Astrocyte (in vitro differentiated cells and primary cell): ENCODE data around the gene STC2. TPM values are rescaled to one million over a fixed set of nuclear protein-coding genes. Genes with fewer than 3 reads are reported as not detected.

Experiments
- DNase-seq: peaks from one replicate; pipeline ENCODE4 v3.0.0-alpha.2; 2010; ENCODE audit warnings: low read depth
- FAIRE-seq: peaks from 2 replicates; lab custom pipeline; 2011; peaks lifted over from hg19 to GRCh38; lab: Jason Lieb, UNC
- H2AFZ ChIP-seq: 2 replicates; pipeline ENCODE4 v1.6.0; 2012; ENCODE audit warnings: low read depth, low read length, inconsistent platforms
- H3K27ac ChIP-seq: 2 replicates; pipeline ENCODE4 v1.5.1; 2011; ENCODE audit warnings: low read depth, low read length, inconsistent platforms
- H3K27me3 ChIP-seq: 2 replicates; pipeline ENCODE4 v1.6.0; 2011; ENCODE audit warnings: low read length, inconsistent platforms; ENCODE audit not compliant: insufficient read depth
- H3K36me3 ChIP-seq: 2 replicates; pipeline ENCODE4 v1.5.1; 2011; ENCODE audit warnings: low read length, inconsistent platforms; ENCODE audit not compliant: insufficient read depth
- H3K4me1 ChIP-seq: 2 replicates; pipeline ENCODE4 v1.5.1; 2011; ENCODE audit warnings: low read length, inconsistent platforms; ENCODE audit not compliant: insufficient read depth
- H3K4me2 ChIP-seq: 2 replicates; pipeline ENCODE4 v1.6.0; 2012; ENCODE audit warnings: low read length, inconsistent platforms
- H3K4me3 ChIP-seq: 2 replicates; pipeline ENCODE4 v1.5.1; 2011; ENCODE audit warnings: low read depth, mild to moderate bottlenecking, low read length, inconsistent platforms; ENCODE audit not compliant: insufficient read depth
- H3K79me2 ChIP-seq: 2 replicates; pipeline ENCODE4 v1.6.0; 2012; ENCODE audit warnings: mild to moderate bottlenecking, low read length, inconsistent platforms; ENCODE audit not compliant: insufficient read depth
- H3K9ac ChIP-seq: 2 replicates; pipeline ENCODE4 v1.6.0; 2012; ENCODE audit warnings: mild to moderate bottlenecking, low read length, inconsistent platforms
- H3K9me3 ChIP-seq: 2 replicates; pipeline ENCODE4 v1.5.1; 2012; ENCODE audit warnings: low read depth, mild to moderate bottlenecking, low read length, inconsistent platforms; ENCODE audit not compliant: insufficient read depth
- H4K20me1 ChIP-seq: 2 replicates; pipeline ENCODE4 v1.6.0; 2012; ENCODE audit warnings: low read length, inconsistent platforms; ENCODE audit not compliant: insufficient read depth
- H3K27ac Mint-ChIP-seq: one replicate; pipeline ENCODE4 v1.8.0; 2021; ENCODE audit warnings: mild to moderate bottlenecking, mixed read lengths; ENCODE audit not compliant: unreplicated experiment
- H3K27me3 Mint-ChIP-seq: one replicate; pipeline ENCODE4 v1.8.0; 2021; ENCODE audit warnings: low read depth, mixed read lengths; ENCODE audit not compliant: unreplicated experiment
- H3K36me3 Mint-ChIP-seq: one replicate; pipeline ENCODE4 v1.8.0; 2021; ENCODE audit warnings: low read depth, mixed read lengths; ENCODE audit not compliant: unreplicated experiment
- H3K4me1 Mint-ChIP-seq: one replicate; pipeline ENCODE4 v1.8.0; 2021; ENCODE audit warnings: low read depth, mixed read lengths; ENCODE audit not compliant: unreplicated experiment
- H3K4me3 Mint-ChIP-seq: one replicate; pipeline ENCODE4 v1.8.0; 2021; ENCODE audit warnings: mild to moderate bottlenecking, moderate library complexity, mixed read lengths; ENCODE audit not compliant: unreplicated experiment
- H3K9me3 Mint-ChIP-seq: one replicate; pipeline ENCODE4 v1.8.0; 2021; ENCODE audit warnings: mild to moderate bottlenecking, mixed read lengths; ENCODE audit not compliant: unreplicated experiment
- EZH2 ChIP-seq: IDR thresholded peaks from 2 replicates; pipeline ENCODE4 v1.6.1; 2012; ENCODE audit warnings: mild to moderate bottlenecking, low read length, inconsistent platforms; ENCODE audit not compliant: insufficient read depth
- total RNA-seq: library from RNA; stranded (reverse); gene quantifications from 2 replicates; pipeline ENCODE4 v1.2.1, GENCODE V29; 2021
- TF ChIP-seq, protein P1 (sequence below): IDR thresholded peaks from 2 replicates; pipeline ENCODE4 v1.5.1; 2011; ENCODE audit warnings: low read depth, mild to moderate bottlenecking, inconsistent platforms, low read length, moderate library complexity; ENCODE audit not compliant: insufficient read depth

STC2 gene
- total RNA-seq, 1 donor from 2014 or later = 206 TPM

DNA sequence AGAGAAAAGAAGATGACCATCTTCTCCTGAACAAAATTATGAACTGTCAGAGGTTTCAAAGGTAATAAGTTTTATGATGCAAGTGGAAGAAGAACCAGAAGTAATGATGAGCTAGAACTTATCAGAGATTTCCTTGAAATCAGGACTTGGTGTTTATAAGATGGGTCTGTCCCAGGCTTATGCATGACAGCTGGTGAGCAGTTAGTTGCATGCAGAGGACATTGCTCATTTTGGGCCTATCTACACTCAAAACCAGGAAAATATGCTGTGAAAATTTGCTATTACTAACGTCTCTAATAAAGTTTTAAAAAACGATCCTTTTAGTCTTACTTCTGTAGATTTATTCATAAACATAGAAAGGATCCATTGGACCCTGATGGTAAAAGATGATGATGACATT is 6.6 kb upstream of the STC2 start:
- no peak overlapping the region for H3K4me3 Mint-ChIP-seq
- H3K9me3 ChIP-seq = no peaks in the 10 kb centered on the region
- no peak for TF ChIP-seq EZH2
- TF ChIP-seq, protein P1, sequence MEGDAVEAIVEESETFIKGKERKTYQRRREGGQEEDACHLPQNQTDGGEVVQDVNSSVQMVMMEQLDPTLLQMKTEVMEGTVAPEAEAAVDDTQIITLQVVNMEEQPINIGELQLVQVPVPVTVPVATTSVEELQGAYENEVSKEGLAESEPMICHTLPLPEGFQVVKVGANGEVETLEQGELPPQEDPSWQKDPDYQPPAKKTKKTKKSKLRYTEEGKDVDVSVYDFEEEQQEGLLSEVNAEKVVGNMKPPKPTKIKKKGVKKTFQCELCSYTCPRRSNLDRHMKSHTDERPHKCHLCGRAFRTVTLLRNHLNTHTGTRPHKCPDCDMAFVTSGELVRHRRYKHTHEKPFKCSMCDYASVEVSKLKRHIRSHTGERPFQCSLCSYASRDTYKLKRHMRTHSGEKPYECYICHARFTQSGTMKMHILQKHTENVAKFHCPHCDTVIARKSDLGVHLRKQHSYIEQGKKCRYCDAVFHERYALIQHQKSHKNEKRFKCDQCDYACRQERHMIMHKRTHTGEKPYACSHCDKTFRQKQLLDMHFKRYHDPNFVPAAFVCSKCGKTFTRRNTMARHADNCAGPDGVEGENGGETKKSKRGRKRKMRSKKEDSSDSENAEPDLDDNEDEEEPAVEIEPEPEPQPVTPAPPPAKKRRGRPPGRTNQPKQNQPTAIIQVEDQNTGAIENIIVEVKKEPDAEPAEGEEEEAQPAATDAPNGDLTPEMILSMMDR = no peak
- H3K36me3 Mint-ChIP-seq = no peaks in the 10 kb centered on the region
- no peak overlapping the region for H3K4me2 ChIP-seq
- no peaks in the 10 kb centered on the region for H3K79me2 ChIP-seq
- no peak overlapping the region for H3K27ac Mint-ChIP-seq
- no peaks in the 10 kb centered on the region for H3K27me3 ChIP-seq
- FAIRE-seq = no peak
- H3K4me1 Mint-ChIP-seq = peaks cover 2% of the 10 kb centered on the region
- H3K27me3 Mint-ChIP-seq = peaks cover 8% of the 10 kb centered on the region
- no peaks in the 10 kb centered on the region for H3K9me3 Mint-ChIP-seq
- no peak for DNase-seq
- peak overlapping the region; percentile 39 for H3K27ac ChIP-seq
- no peak overlapping the region for H2AFZ ChIP-seq
- no peaks in the 10 kb centered on the region for H3K36me3 ChIP-seq
- no peak overlapping the region for H3K9ac ChIP-seq
- peaks cover 10% of the 10 kb centered on the region for H3K4me1 ChIP-seq
- H4K20me1 ChIP-seq = no peaks in the 10 kb centered on the region
- no peak overlapping the region for H3K4me3 ChIP-seq

DNA sequence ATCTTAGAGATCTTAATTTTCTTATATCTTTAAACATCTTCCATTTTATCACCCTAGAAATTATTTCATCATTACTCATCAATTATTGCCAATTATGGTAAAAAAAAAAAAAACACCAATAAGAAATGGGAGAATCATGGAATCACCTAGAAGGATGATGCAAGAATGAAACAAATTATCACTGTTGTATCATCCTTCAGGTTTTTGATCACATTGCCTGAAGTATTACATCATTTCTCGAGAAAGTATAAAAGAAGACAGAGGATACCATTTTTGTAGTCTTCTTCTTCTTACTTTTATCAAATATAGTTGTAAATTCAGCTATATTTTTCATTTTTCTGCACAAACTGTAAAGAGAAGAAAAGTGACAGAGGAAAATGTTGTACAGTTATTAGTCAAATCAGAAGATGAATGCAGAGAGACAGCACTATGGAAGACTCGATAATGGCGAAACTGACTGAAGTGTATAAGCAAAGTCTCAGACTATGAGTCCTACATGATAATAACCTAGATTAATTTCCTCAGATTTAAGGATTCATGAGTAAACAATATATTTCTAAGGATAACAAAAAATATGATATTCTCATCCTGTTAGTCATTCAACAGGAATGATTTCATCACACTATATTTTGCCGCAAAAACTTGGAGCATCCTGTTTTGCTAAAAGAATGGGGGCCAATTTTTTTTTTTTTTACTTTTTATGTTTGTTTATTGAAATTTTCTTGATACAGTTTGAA is 5.9 kb upstream of the STC2 start:
- Histone ChIP-seq H4K20me1 (no peaks in the 10 kb centered on the region), H3K9ac (peak overlapping the region; percentile 43), H3K4me3 (no peak overlapping the region), H3K27ac (peak overlapping the region; percentile 73), H3K4me2 (peak overlapping the region; percentile 48), H3K27me3 (no peaks in the 10 kb centered on the region), H3K79me2 (no peaks in the 10 kb centered on the region), H3K36me3 (no peaks in the 10 kb centered on the region), H3K4me1 (peaks cover 14% of the 10 kb centered on the region), H3K9me3 (no peaks in the 10 kb centered on the region), H2AFZ (no peak overlapping the region)
- Mint-ChIP-seq H3K36me3 (no peaks in the 10 kb centered on the region), H3K4me3 (no peak overlapping the region), H3K27ac (peak overlapping the region; percentile 49), H3K4me1 (peaks cover 3% of the 10 kb centered on the region), H3K27me3 (peaks cover 8% of the 10 kb centered on the region), H3K9me3 (no peaks in the 10 kb centered on the region)
- peak; percentile 59 for DNase-seq
- no peak for FAIRE-seq
- no peak for TF ChIP-seq EZH2
- TF ChIP-seq, protein P1 = no peak

DNA sequence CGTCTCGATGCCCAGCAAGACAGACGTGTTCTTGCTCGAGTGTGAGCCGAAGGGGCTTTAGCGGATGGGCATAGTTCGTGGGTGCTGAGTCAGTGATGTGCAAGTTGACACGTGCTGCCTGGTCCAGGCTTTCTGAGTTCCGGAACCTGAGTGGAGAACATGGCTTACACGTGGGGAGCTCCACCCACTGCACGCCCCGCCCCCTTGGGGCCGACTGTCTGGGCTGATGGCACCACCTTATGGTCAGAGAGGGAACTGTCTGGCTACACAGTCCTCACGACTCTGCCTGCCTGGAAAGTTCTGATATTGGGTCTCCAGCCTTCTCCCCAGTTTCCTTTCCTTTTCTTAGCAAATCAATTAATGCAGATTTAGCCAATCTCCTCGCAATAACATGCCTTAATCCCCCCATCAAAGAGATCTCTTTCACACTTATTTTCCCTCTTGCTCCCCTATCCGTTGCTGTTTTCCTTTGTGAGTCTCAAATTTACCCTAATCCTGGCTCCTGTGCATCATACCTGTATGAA is 3.8 kb upstream of the STC2 start:
- TF ChIP-seq, protein P1 = peak; percentile 90
- TF ChIP-seq EZH2 = no peak
- Histone ChIP-seq H3K9ac (peak overlapping the region; percentile 36), H3K27me3 (no peaks in the 10 kb centered on the region), H4K20me1 (no peaks in the 10 kb centered on the region), H3K4me1 (peaks cover 27% of the 10 kb centered on the region), H3K4me3 (no peak overlapping the region), H2AFZ (no peak overlapping the region), H3K36me3 (no peaks in the 10 kb centered on the region), H3K9me3 (no peaks in the 10 kb centered on the region), H3K4me2 (no peak overlapping the region), H3K79me2 (peaks cover 13% of the 10 kb centered on the region), H3K27ac (no peak overlapping the region)
- H3K4me1 Mint-ChIP-seq = peaks cover 7% of the 10 kb centered on the region
- H3K36me3 Mint-ChIP-seq = no peaks in the 10 kb centered on the region
- peak; percentile 13 for FAIRE-seq
- peak overlapping the region; percentile 28 for H3K27ac Mint-ChIP-seq
- H3K4me3 Mint-ChIP-seq = no peak overlapping the region
- no peaks in the 10 kb centered on the region for H3K9me3 Mint-ChIP-seq
- H3K27me3 Mint-ChIP-seq = peaks cover 6% of the 10 kb centered on the region
- peak; percentile 70 for DNase-seq
